Gastrocnemius medialis (tissue), 4 donors: Measurements from ENCODE around the gene URI1. TPM values are rescaled to one million over a fixed set of nuclear protein-coding genes. Genes with fewer than 3 reads are reported as not detected.

Experiments
- ATAC-seq, 2 donors: fragments of 150-250 bp; one replicate each; pipeline ENCODE4 v1.9.1; 2016
- DNase-seq, 2 donors: peaks; one replicate each; pipeline ENCODE4 v3.0.0-alpha.2; 2019
- H3K27ac ChIP-seq, 4 donors: fragments of 200-600 bp; sonication (generic); 1 replicate in 1 of 4; 2 replicates in 3 of 4; pipeline ENCODE4 v1.5.1; 2016 to 2018; ENCODE audit warnings: mild to moderate bottlenecking in 2 of 4, moderate library complexity in 1 of 4
- H3K27me3 ChIP-seq, 3 donors: fragments of 200-600 bp; sonication (generic) in 2 of 3; 1 replicate in 1 of 3; 2 replicates in 2 of 3; pipeline versions ENCODE4 v1.5.1 to v1.6.0; 2016 to 2019; ENCODE audit warnings: mild to moderate bottlenecking in 1 of 3, moderate library complexity in 1 of 3
- H3K36me3 ChIP-seq, 2 donors: fragments of 200-600 bp; sonication (generic) in 1 of 2; one replicate each; pipeline ENCODE4 v1.5.1; 2017 to 2018
- H3K4me1 ChIP-seq, 2 donors: fragments of 200-600 bp; sonication (generic) in 1 of 2; one replicate each; pipeline ENCODE4 v1.5.1; 2016 to 2017; ENCODE audit warnings: mild to moderate bottlenecking in 2 of 2
- H3K4me3 ChIP-seq, 4 donors: fragments of 200-600 bp; sonication (generic) in 3 of 4; 1 replicate in 1 of 4; 2 replicates in 3 of 4; pipeline ENCODE4 v1.5.1; 2016 to 2019; ENCODE audit warnings: mild to moderate bottlenecking in 2 of 4
- H3K9me3 ChIP-seq, 3 donors: fragments of 200-600 bp; sonication (generic) in 2 of 3; 1 replicate in 1 of 3; 2 replicates in 2 of 3; pipeline ENCODE4 v1.5.1; 2016 to 2019
- CTCF ChIP-seq, 5 experiments: fragments of 450-650 bp in 3 of 5; fragments of 200-600 bp in 2 of 5; sonication (generic) in 2 of 5; IDR thresholded peaks in 4 of 5; conservative IDR thresholded peaks in 1 of 5; 1 replicate in 4 of 5; 2 replicates in 1 of 5; pipeline ENCODE4 v1.5.1; 2016 to 2019; ENCODE audit warnings: antibody characterized with exemption in 5 of 5, mild to moderate bottlenecking in 3 of 5, moderate library complexity in 3 of 5
- POLR2A ChIP-seq, 2 donors: fragments of 450-650 bp; IDR thresholded peaks; one replicate each; pipeline ENCODE4 v1.6.1; 2017; ENCODE audit warnings: antibody characterized with exemption in 2 of 2, mild to moderate bottlenecking in 2 of 2, moderate library complexity in 2 of 2
- in situ Hi-C, 4 donors: fragments of 200-750 bp; cut with MboI; loops; one replicate each; pipeline versions ENCODE4 v1.15.0 to v1.8.0; 2017; ENCODE audit warnings: low sequenced_read_pairs in 4 of 4
- intact Hi-C: fragments of 100-400 bp; cut with DNase I; formaldehyde crosslinking; loops from one replicate; pipeline ENCODE4 v1.15.1; 2023; ENCODE audit warnings: low total_unique reads
- total RNA-seq, 4 donors: library from RNA; depleted of rRNA; stranded (reverse); fragments of >200 nt; gene quantifications; one replicate each; pipeline versions ENCODE4 v1.1.0 to v1.2.3, GENCODE V29; 2016

URI1 gene
- total RNA-seq, 4 donors from 2014 or later: 37.4 to 84.1 (median 59.2) TPM

GRCh38 chr19:30017172-30017571 is 75.1 kb downstream of the URI1 start:
- H3K36me3 ChIP-seq: peaks cover 0 to 48% of the 10 kb centered on the region in 2 donors
- intact Hi-C loops: no loop called here
- H3K27me3 ChIP-seq: no peaks in the 10 kb centered on the region
- no peak overlapping the region for H3K4me3 ChIP-seq
- DNase-seq (no peak), ATAC-seq (no peak)
- no peak overlapping the region for H3K27ac ChIP-seq
- H3K9me3 ChIP-seq: no peaks in the 10 kb centered on the region
- no peaks in the 10 kb centered on the region for H3K4me1 ChIP-seq
- in situ Hi-C loops: no loop called here
- TF ChIP-seq POLR2A (IDR thresholded peaks at IDR 0.05) (no peak), CTCF (IDR thresholded peaks at IDR 0.05 in 4 of 5, conservative IDR thresholded peaks at IDR 0.05 in 1 of 5) (no peak)

GRCh38 chr19:30020189-30020588 is 78.2 kb downstream of the URI1 start:
- no peak for DNase-seq
- no peaks in the 10 kb centered on the region for H3K9me3 ChIP-seq
- in situ Hi-C loops (no loop called here), intact Hi-C loops (no loop called here)
- H3K4me3 ChIP-seq: no peak overlapping the region
- no peaks in the 10 kb centered on the region for H3K4me1 ChIP-seq
- TF ChIP-seq CTCF (IDR thresholded peaks at IDR 0.05 in 4 of 5, conservative IDR thresholded peaks at IDR 0.05 in 1 of 5) (no peak), POLR2A (IDR thresholded peaks at IDR 0.05) (no peak)
- no peak overlapping the region for H3K27ac ChIP-seq
- no peaks in the 10 kb centered on the region for H3K27me3 ChIP-seq
- peaks cover 0 to 23% of the 10 kb centered on the region in 2 donors for H3K36me3 ChIP-seq
- no peak for ATAC-seq

GRCh38 chr19:30022659-30023058 is 80.6 kb downstream of the URI1 start:
- in situ Hi-C loops: no loop called here
- H3K27ac ChIP-seq: no peak overlapping the region
- no peaks in the 10 kb centered on the region for H3K9me3 ChIP-seq
- ATAC-seq: no peak
- H3K4me1 ChIP-seq: no peaks in the 10 kb centered on the region
- H3K27me3 ChIP-seq: no peaks in the 10 kb centered on the region
- DNase-seq: no peak
- TF ChIP-seq CTCF (IDR thresholded peaks at IDR 0.05 in 4 of 5, conservative IDR thresholded peaks at IDR 0.05 in 1 of 5) (no peak), POLR2A (IDR thresholded peaks at IDR 0.05) (no peak)
- peaks cover 0 to 10% of the 10 kb centered on the region in 2 donors for H3K36me3 ChIP-seq
- intact Hi-C loops: no loop called here
- no peak overlapping the region for H3K4me3 ChIP-seq

GRCh38 chr19:30023330-30023729 is 81.3 kb downstream of the URI1 start:
- intact Hi-C loops (no loop called here), in situ Hi-C loops (no loop called here)
- Histone ChIP-seq H3K4me1 (no peaks in the 10 kb centered on the region), H3K9me3 (no peaks in the 10 kb centered on the region), H3K36me3 (peaks cover 0 to 10% of the 10 kb centered on the region in 2 donors), H3K4me3 (no peak overlapping the region), H3K27me3 (no peaks in the 10 kb centered on the region), H3K27ac (no peak overlapping the region)
- TF ChIP-seq CTCF (IDR thresholded peaks at IDR 0.05 in 4 of 5, conservative IDR thresholded peaks at IDR 0.05 in 1 of 5): no peak
- TF ChIP-seq POLR2A (IDR thresholded peaks at IDR 0.05): no peak
- DNase-seq (no peak), ATAC-seq (no peak)

- Histone ChIP-seq H3K4me3 (no peak overlapping the region), H3K9me3 (no peaks in the 10 kb centered on the region), H3K4me1 (no peaks in the 10 kb centered on the region), H3K36me3 (peaks cover 0 to 10% of the 10 kb centered on the region in 2 donors), H3K27ac (no peak overlapping the region), H3K27me3 (no peaks in the 10 kb centered on the region)
- in situ Hi-C loops (no loop called here), intact Hi-C loops (no loop called here)
- ATAC-seq: no peak
- no peak for DNase-seq
- TF ChIP-seq CTCF (IDR thresholded peaks at IDR 0.05 in 4 of 5, conservative IDR thresholded peaks at IDR 0.05 in 1 of 5) (no peak), POLR2A (IDR thresholded peaks at IDR 0.05) (no peak)
Observed at GRCh38 chr19:30024091-30024490, 82.1 kb downstream of the URI1 start.
